HG03520 (cell line): ENCODE data around the gene TM7SF2.
A peak's percentile ranks its signal among the peaks of the same experiment; 100 is the strongest.

Experiments
- ATAC-seq: cut with Tn5 transposase; IDR thresholded peaks from one replicate; pipeline ENCODE4 v1.9.1; 2021; ENCODE audit warnings: mild to moderate bottlenecking, moderate library complexity; ENCODE audit not compliant: unreplicated experiment

The TM7SF2 gene

GRCh38 chr11:65111744-65112545 lies at the start of gene TM7SF2:
TSS of gene TM7SF2 (plus strand) at chr11:65111872. CDS start at chr11:65112016, 144 bp downstream.
- peak; percentile 53 for ATAC-seq

- no peak for ATAC-seq
These were observed 48.1 kb upstream of the TM7SF2 start for GRCh38 chr11:65063532-65063931.

DNA sequence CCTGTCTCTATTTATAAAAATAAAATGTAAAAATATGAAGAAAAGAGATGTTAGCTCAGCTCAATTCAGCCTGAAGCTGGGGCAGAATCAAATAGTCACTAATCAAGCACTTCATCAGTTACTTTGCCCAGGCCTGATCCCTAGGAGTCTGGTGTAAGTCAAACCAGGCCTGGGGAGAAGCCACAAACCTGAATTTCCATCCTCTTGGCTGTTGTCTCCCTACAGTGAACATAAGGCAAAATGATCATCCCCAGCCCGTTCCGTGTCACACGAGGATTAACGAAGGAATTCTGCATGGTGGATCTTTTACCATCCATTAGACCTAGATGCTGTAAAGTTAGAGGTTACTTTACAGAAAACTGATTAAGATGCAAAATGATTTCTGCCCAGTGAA lies 46.8 kb upstream of the TM7SF2 start:
- ATAC-seq, result no peak

GRCh38 chr11:65065851-65066250 lies 45.8 kb upstream of the TM7SF2 start:
- ATAC-seq, result no peak

GRCh38 chr11:65066315-65066714 lies 45.4 kb upstream of the TM7SF2 start:
- ATAC-seq, result no peak

GRCh38 chr11:65066805-65067291 lies 44.8 kb upstream of the TM7SF2 start:
- ATAC-seq, result no peak

GRCh38 chr11:65067446-65067845 lies 44.2 kb upstream of the TM7SF2 start:
- ATAC-seq, result no peak

DNA sequence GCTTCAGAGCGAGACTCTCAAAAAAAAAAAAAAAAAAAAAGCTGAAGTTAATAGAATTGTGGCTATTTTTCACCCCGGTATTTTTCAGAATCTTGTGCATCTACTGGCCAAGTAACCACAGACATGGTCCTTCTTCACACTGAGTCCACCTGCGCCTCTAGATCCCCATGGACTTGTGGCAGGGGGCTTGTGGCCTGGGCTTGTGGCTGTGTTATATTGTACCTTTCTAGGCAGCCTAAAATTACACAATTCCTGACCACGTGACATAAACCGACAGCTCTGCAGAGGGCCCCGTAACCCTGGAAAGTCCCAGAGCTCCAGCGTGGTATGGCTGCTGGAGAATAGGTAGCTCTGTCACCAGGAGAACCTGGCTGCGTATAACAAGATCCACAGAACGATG lies 42.5 kb upstream of the TM7SF2 start:
- ATAC-seq, result no peak

GRCh38 chr11:65071907-65072630 lies 39.6 kb upstream of the TM7SF2 start:
- ATAC-seq, result no peak

DNA sequence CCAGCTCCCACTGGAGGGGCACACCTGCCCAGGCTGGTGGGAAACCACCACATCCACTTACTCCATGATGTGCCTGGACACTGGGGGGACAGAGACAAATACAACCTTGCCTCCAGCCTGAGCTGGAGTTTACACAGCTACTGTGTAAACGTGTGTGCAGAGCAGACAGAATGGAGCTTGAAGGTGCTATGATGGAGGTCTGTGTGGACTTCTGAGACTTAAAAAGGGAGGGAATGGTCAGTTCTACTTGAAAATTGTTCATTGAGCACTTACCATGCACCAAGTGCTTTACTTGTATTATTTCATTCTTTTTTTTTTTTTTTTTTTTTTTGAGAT lies 39.1 kb upstream of the TM7SF2 start:
- no peak for ATAC-seq

- no peak for ATAC-seq
These were observed 34.2 kb upstream of the TM7SF2 start for GRCh38 chr11:65077451-65077850.

DNA sequence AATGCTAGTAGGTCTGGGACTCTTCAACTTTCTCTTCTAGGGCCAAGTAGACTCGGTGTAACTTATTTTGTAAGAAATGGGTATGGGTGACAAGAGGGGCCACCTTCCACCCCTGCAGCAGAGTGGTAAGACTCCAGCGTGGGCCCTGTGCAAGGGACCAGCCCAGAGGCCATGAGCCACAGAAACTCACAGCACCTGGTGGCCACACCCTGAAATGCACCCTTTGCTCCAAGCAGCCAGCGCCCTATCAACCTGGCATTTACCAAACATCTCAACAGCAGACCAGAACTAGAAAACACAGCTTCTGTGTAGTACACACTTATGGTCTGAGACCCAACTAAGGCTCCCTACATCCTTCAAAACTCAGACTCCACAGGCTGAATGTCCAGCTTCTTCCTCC lies 33.5 kb upstream of the TM7SF2 start:
- no peak for ATAC-seq

DNA sequence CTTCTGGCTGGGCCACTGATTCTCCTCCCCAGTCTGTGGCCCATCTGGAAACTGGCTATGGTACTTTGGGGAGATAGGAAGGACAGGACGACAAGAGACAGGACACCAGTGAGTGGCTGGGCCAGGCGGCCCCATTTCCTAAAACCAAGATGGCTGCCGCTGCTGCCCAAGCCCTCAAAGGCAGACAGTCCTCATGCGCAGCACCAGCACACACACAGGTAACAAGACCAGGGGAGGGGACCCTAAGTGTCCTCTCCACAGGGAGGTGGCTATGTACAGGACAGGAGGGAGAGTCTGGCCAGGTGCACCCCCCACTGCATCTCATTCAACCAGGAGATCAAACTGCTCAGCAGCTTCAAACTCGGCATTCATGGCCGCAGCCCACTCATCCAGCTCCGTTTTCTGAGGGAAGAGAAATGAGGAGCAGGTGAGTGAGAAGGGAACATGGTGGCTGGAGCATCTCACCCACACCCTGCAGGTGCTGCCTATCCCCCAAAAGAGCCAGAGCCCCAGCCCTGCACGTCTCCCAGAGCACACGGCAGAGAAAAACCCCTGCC lies 32.8 kb upstream of the TM7SF2 start:
- ATAC-seq, result no peak

GRCh38 chr11:65083134-65083833 lies 28.4 kb upstream of the TM7SF2 start:
- no peak for ATAC-seq

GRCh38 chr11:65083834-65084597 lies 27.7 kb upstream of the TM7SF2 start, which contains the start of the genes CDCA5 and ZFPL1:
TSS of gene CDCA5 (minus strand) at chr11:65084040. CDS start at chr11:65083978, 62 bp downstream.
TSS of gene ZFPL1 (plus strand) at chr11:65084222. CDS start at chr11:65084699, 477 bp downstream.
- ATAC-seq, result peak; percentile 65

GRCh38 chr11:65084598-65085375 lies 26.9 kb upstream of the TM7SF2 start:
- ATAC-seq, result no peak

DNA sequence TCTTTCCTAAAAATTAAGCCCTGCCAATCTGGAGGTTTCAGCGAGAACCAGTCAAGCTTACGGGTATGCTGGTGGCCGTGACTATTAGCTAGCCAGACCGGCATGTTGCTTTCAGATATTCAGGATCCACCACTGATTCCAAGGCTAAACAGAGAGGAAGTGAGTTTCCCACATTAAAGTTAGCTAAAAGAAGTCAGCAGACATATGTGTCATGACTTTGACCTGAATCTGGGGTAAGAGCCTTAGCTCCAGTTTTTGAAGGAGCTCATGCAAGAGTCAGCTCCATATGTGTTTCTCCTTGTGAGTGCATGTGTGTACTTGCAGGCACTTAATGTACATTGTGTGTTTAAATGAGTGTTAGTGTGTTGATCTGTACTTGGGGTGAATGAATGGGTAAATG lies 26.2 kb upstream of the TM7SF2 start:
- ATAC-seq, result no peak

- no peak for ATAC-seq
These were observed 24.9 kb upstream of the TM7SF2 start for GRCh38 chr11:65086809-65087208.

- ATAC-seq, result no peak
These were observed 24.5 kb upstream of the TM7SF2 start for GRCh38 chr11:65087216-65087615.

GRCh38 chr11:65087827-65088226 lies 23.8 kb upstream of the TM7SF2 start:
- ATAC-seq, result no peak
